Measurements from ENCODE around the gene PDHB. TPM values are rescaled to one million over a fixed set of nuclear protein-coding genes. Genes with fewer than 3 reads are reported as not detected.

The PDHB gene
- total and polyA plus RNA-seq, 8 donors, result 55.5 to 88.5 (median 78.1) TPM

- DNase-seq, result no peak
- ATAC-seq, result no peak
- intact Hi-C loops (cut with DNase I), result no loop called here
- Histone ChIP-seq H3K27me3 (no peaks in the 10 kb centered on the region), H3K4me3 (no peak overlapping the region), H3K9me3 (no peaks in the 10 kb centered on the region), H3K36me3 (no peaks in the 10 kb centered on the region), H3K27ac (peak overlapping the region; percentile 10 to 73), H3K4me1 (peaks cover 0 to 42% of the 10 kb centered on the region in 2 donors)
- TF ChIP-seq CTCF (IDR thresholded peaks at IDR 0.05), result no peak
Measured at GRCh38 chr3:58470363-58471024, 36.9 kb upstream of the PDHB start.

- ATAC-seq, result no peak
- H3K27ac ChIP-seq, result no peak overlapping the region
- intact Hi-C loops (cut with DNase I), result no loop called here
Measured at GRCh38 chr3:58469096-58469495, 35.5 kb upstream of the PDHB start.

GRCh38 chr3:58466899-58467563 is 33.4 kb upstream of the PDHB start:
- H3K9me3 ChIP-seq, result no peaks in the 10 kb centered on the region
- no peak overlapping the region for H3K27ac ChIP-seq
- H3K4me3 ChIP-seq, result no peak overlapping the region
- no peaks in the 10 kb centered on the region for H3K36me3 ChIP-seq
- ATAC-seq, result no peak
- intact Hi-C loops (cut with DNase I), result no loop called here
- no peaks in the 10 kb centered on the region for H3K27me3 ChIP-seq
- peaks cover 11 to 28% of the 10 kb centered on the region in 2 donors for H3K4me1 ChIP-seq
- no peak for TF ChIP-seq CTCF (IDR thresholded peaks at IDR 0.05)
- no peak for DNase-seq

More at GRCh38 chr3:58469096-58469495, 35.5 kb upstream of the PDHB start:
- no peaks in the 10 kb centered on the region for H3K27me3 ChIP-seq
- H3K4me3 ChIP-seq, result no peak overlapping the region
- DNase-seq, result no peak
- no peak for TF ChIP-seq CTCF (IDR thresholded peaks at IDR 0.05)
- peaks cover 0 to 31% of the 10 kb centered on the region in 2 donors for H3K4me1 ChIP-seq
- no peaks in the 10 kb centered on the region for H3K9me3 ChIP-seq
- H3K36me3 ChIP-seq, result no peaks in the 10 kb centered on the region

- no peak overlapping the region for H3K4me3 ChIP-seq
- DNase-seq (no peak), ATAC-seq (no peak)
- H3K27ac ChIP-seq, result no peak overlapping the region
- TF ChIP-seq CTCF (IDR thresholded peaks at IDR 0.05), result no peak
- no peaks in the 10 kb centered on the region for H3K9me3 ChIP-seq
- peaks cover 11 to 12% of the 10 kb centered on the region in 2 donors for H3K4me1 ChIP-seq
- H3K36me3 ChIP-seq, result no peaks in the 10 kb centered on the region
- H3K27me3 ChIP-seq, result no peaks in the 10 kb centered on the region
- intact Hi-C loops (cut with DNase I), result no loop called here
Measured at GRCh38 chr3:58464866-58465265, 31.2 kb upstream of the PDHB start.

GRCh38 chr3:58463942-58464271 is 30.3 kb upstream of the PDHB start:
- Histone ChIP-seq H3K4me3 (peak overlapping the region in 1 of 2 donors; percentile 22), H3K4me1 (peaks cover 11 to 12% of the 10 kb centered on the region in 2 donors), H3K36me3 (no peaks in the 10 kb centered on the region), H3K27ac (no peak overlapping the region), H3K27me3 (no peaks in the 10 kb centered on the region), H3K9me3 (no peaks in the 10 kb centered on the region)
- no peak for TF ChIP-seq CTCF (IDR thresholded peaks at IDR 0.05)
- intact Hi-C loops (cut with DNase I), result no loop called here
- ATAC-seq, result no peak
- DNase-seq, result no peak
